Omental fat pad (tissue), 4 donors: ENCODE results near the gene SRSF9. TPM values are rescaled to one million over a fixed set of nuclear protein-coding genes. Genes with fewer than 3 reads are reported as not detected.

Source experiments
- ATAC-seq: fragments of 150-250 bp; one replicate; pipeline ENCODE4 v1.9.1; 2016; ENCODE audit warnings: mild to moderate bottlenecking, moderate library complexity; ENCODE audit not compliant: low FRiP score
- DNase-seq: peaks from one replicate; pipeline ENCODE4 v3.0.0-alpha.2; 2019; ENCODE audit warnings: low spot score
- total RNA-seq, 4 donors: library from RNA; depleted of rRNA; stranded (reverse); fragments of >200 nt; gene quantifications; one replicate each; pipeline ENCODE4 v1.1.0, GENCODE V29; 2016
- TF ChIP-seq, protein P1 (sequence below), 3 donors: fragments of 450-650 bp; IDR thresholded peaks; one replicate each; pipeline ENCODE4 v1.5.1; 2016 to 2017; ENCODE audit warnings: antibody characterized with exemption in 3 of 3, mild to moderate bottlenecking in 3 of 3, moderate library complexity in 2 of 3

SRSF9 gene
- total RNA-seq, 4 donors from 2014 or later: 62.3 to 88.7 (median 71.4) TPM

DNA sequence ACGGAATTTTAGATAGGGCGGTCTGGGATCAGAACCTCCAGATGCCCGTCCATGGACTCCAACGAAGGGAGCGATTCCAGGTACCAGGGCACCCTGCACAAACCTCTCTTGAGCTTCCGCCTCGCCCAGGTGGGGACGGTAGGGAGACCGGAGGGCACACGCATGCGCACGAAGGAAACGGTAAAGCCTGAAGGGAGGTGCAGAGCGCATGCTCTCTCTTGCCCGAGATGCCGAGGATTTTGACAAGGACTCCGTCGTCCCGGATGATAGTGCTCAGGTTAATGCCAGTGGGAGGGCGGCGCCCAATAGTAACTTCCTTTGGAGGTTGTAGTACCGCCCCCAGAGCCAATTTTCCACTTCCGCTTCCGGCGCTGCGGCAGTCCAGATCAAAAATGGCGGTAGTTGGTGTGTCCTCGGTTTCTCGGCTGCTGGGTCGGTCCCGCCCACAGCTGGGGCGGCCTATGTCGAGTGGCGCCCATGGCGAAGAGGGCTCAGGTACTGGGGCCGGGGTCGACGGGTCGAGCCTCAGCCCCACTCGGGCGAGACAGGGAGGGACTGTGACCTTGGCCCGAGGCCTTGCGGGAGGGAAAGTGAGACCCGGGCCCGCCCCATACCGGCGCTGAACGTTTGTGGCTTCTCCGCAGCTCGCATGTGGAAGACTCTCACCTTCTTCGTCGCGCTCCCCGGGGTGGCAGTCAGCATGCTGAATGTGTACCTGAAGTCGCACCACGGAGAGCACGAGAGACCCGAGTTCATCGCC lies 31.6 kb downstream of the SRSF9 start, which contains the start of gene COX6A1:
Gene COX6A1, plus strand, starts transcription at position 379 of the 760 bp plus-strand sequence. Its CDS starts 14 bp downstream, at position 393.
- DNase-seq (peak; percentile 87), ATAC-seq (peak; percentile 97)
- TF ChIP-seq, protein P1, sequence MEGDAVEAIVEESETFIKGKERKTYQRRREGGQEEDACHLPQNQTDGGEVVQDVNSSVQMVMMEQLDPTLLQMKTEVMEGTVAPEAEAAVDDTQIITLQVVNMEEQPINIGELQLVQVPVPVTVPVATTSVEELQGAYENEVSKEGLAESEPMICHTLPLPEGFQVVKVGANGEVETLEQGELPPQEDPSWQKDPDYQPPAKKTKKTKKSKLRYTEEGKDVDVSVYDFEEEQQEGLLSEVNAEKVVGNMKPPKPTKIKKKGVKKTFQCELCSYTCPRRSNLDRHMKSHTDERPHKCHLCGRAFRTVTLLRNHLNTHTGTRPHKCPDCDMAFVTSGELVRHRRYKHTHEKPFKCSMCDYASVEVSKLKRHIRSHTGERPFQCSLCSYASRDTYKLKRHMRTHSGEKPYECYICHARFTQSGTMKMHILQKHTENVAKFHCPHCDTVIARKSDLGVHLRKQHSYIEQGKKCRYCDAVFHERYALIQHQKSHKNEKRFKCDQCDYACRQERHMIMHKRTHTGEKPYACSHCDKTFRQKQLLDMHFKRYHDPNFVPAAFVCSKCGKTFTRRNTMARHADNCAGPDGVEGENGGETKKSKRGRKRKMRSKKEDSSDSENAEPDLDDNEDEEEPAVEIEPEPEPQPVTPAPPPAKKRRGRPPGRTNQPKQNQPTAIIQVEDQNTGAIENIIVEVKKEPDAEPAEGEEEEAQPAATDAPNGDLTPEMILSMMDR (IDR thresholded peaks at IDR 0.05): no peak

DNA sequence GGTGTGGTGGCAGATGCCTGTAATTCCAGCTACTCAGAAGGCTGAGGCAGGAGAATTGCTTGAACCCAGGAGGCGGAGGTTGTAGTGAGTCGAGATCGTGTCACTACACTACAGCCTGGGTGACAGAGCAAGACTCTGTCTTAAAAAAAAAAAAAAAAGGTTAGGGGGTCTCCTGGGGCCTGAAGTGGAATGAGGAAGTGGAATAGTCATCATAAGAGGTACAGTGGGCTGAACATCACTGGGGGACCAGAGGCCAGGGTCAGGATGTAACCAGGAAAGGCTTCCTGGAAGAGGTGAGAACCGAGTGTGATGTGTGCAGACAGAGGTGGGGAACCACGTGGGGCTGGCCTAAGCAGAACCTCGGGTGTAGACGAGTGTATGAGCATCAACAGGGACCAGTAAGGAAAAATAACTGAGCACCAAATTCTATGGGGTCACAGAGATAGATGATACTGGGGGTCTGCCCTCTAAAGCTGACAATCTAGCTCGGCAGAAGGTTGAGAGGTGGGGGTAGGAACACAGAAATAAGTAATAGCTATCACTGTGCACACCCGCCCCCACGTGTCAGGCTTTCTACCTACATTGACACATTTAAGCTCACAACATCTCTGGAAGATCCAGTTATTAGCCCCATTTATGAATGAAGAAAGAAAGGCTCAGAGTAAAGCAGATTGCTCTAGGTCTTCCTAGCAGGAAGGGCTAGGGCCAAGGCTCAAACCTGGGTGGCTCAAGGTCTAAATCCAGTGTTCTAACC lies 36.6 kb downstream of the SRSF9 start:
- TF ChIP-seq, protein P1 (IDR thresholded peaks at IDR 0.05): no peak
- DNase-seq (no peak), ATAC-seq (no peak)

DNA sequence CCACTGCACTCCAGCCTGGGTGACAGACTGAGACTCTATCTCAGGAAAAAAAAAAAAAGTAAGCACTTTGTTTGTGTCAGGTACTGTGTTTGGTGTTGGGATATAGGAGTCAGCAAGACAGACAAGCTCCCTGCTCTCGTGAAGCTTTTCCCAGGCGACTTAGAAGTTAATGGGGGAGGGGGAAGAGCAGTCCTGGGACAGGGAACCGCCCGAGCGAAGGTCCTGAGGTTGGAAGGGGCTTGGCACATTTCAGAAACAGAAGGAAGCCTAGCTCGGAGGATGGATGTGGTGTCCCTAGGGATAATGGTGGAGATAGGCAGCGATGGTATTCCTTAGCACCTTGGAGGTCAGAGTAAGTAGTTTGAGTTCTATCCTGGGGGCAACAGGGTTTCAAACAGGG lies 40.2 kb downstream of the SRSF9 start:
- TF ChIP-seq, protein P1 (IDR thresholded peaks at IDR 0.05): no peak
- DNase-seq: no peak
- ATAC-seq: no peak

DNA sequence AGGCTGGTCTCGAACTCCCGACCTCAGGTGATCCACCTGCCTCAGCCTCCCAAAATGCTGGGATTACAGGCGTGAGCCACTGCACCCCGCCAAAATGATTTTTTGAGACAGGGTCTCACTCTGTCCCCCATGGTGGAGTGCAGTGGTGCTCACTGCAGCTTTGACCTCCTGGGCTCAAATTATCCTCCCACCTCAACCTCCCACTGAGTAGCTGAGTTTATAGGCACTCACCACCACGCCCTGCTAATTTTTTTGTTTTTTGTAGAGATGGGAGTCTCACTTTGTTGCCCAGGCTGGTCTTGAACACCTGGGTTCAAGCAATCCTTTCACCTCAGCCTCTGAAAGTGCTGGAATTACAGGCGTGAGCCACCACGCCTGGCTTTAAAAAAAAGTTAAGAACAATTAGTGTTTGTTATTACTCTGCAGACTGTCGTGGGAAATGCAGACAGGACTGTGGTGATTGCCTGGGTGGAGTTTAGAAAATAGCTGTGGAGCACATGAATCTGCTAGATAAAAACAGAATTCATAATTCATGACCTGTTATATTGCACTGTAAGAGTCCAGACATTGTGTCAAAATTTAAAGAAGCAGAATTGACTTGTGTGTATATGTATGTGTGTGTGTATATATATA lies 40.8 kb downstream of the SRSF9 start:
- DNase-seq: no peak
- TF ChIP-seq, protein P1 (IDR thresholded peaks at IDR 0.05): no peak
- ATAC-seq: no peak

DNA sequence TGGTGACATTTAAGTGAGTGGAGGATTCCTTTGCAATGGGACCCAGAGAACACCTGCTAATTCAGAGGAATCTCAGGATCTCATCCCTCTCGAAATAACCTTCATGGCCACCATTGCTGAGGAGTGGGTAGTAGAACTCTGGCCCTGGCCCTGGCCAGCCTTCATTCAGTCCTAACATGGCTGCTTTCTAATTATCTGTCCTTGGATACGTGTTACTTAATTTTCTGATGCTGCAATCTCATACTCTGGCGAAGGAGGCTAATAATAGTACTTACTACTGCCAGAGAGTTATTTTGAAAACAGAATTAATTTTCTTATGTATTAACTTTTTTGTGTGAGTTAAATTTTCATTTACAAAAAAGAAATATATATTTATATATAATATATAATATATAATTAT lies 43.8 kb downstream of the SRSF9 start:
- no peak for DNase-seq
- TF ChIP-seq, protein P1 (IDR thresholded peaks at IDR 0.05): no peak
- ATAC-seq: no peak

DNA sequence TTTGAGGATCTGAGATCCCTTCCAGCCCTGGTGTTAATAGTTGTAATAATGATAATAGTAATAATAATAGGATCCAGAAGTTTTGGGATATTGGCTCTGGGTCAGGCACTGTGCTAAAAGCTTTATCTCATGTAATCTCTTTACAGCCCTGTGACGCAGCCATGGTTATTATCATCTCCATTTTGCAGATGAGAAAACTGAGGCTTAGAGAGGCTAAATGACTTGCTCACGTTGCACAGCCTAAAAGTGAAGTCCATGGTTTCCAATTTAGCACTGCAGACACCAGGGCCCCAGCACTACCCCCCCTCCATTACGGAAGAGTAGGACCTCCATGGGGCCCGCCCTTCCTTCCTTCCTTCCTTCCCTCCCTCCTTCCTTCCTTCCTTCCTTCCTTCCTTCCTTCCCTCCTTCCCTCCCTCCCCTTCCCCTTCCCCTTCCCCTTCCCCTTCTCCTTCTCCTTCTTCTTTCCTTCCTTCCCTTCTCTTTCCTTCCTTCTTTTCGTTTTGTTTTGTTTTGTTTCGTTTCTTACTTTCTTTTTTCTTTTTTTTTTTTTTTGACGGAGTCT lies 46.6 kb downstream of the SRSF9 start:
- ATAC-seq: no peak
- TF ChIP-seq, protein P1 (IDR thresholded peaks at IDR 0.05): no peak
- DNase-seq: no peak
